H1 (cell line): Measurements from ENCODE around the gene MYPN. TPM values are rescaled to one million over a fixed set of nuclear protein-coding genes. Genes with fewer than 3 reads are reported as not detected.

Experiments
- CTCF ChIA-PET: fragments of 300-600 bp; sonication (Branson Sonifier 250); formaldehyde crosslinking; loops from one replicate; lab custom pipeline; 2021; ENCODE audit not compliant: partially characterized antibody; lab: Charles Lee
- POLR2A ChIA-PET: fragments of 300-600 bp; sonication (Branson Sonifier 250); formaldehyde crosslinking; loops from one replicate; lab custom pipeline; 2021; ENCODE audit warnings: inconsistent platforms; ENCODE audit not compliant: partially characterized antibody; lab: Charles Lee
- DNase-seq, 2 experiments: peaks; one replicate each; pipeline versions ENCODE4 v3.0.0 to v3.0.0-alpha.2; 2010 to 2022; ENCODE audit warnings: low spot score in 2 of 2, low read depth in 1 of 2, mixed read lengths in 1 of 2
- FAIRE-seq: peaks from 2 replicates; lab custom pipeline; 2011; peaks lifted over from hg19 to GRCh38; lab: Jason Lieb, UNC
- H2AFZ ChIP-seq: 2 replicates; pipeline ENCODE4 v1.8.1; 2012; ENCODE audit warnings: low read length, inconsistent platforms
- H2AK5ac ChIP-seq: 2 replicates; pipeline ENCODE4 v1.6.1; 2013; ENCODE audit warnings: low read depth, low read length
- H2BK120ac ChIP-seq: replicated peaks from 2 replicates; pipeline ENCODE3; 2013; ENCODE audit warnings: low read depth, low read length, inconsistent platforms
- H2BK12ac ChIP-seq: 2 replicates; pipeline ENCODE4 v1.6.1; 2013; ENCODE audit warnings: low read depth, low read length
- H2BK15ac ChIP-seq: 2 replicates; pipeline ENCODE4 v1.6.1; 2013; ENCODE audit warnings: low read length
- H2BK20ac ChIP-seq: 2 replicates; pipeline ENCODE4 v1.6.1; 2013; ENCODE audit warnings: low read length
- H2BK5ac ChIP-seq: 2 replicates; pipeline ENCODE4 v1.6.1; 2013; ENCODE audit warnings: low read depth, low read length
- H3K14ac ChIP-seq: 2 replicates; pipeline ENCODE4 v1.6.1; 2013; ENCODE audit warnings: inconsistent platforms; ENCODE audit not compliant: insufficient read length
- H3K18ac ChIP-seq: 2 replicates; pipeline ENCODE4 v1.6.1; 2013; ENCODE audit warnings: low read length; ENCODE audit errors: extremely low read depth
- H3K23ac ChIP-seq: 2 replicates; pipeline ENCODE4 v1.6.1; 2013; ENCODE audit warnings: inconsistent platforms; ENCODE audit not compliant: insufficient read length
- H3K23me2 ChIP-seq: 2 replicates; pipeline ENCODE4 v1.6.1; 2013; ENCODE audit warnings: low read depth, low read length
- H3K27ac ChIP-seq: 2 replicates; pipeline ENCODE4 v1.6.1; 2011; ENCODE audit warnings: low read depth, low read length, inconsistent platforms
- H3K27me3 ChIP-seq, 4 experiments: replicated peaks in 1 of 4; 1 replicate in 1 of 4; 2 replicates in 3 of 4; pipeline versions ENCODE4 v1.6.1 to v1.8.1; 2011 to 2013; ENCODE audit warnings: low read length in 3 of 4, mild to moderate bottlenecking in 3 of 4, inconsistent platforms in 2 of 4, mixed read lengths in 2 of 4, moderate library complexity in 1 of 4; ENCODE audit not compliant: control insufficient read depth in 3 of 4, insufficient read depth in 3 of 4; ENCODE audit errors: extremely low read depth in 1 of 4
- H3K36me3 ChIP-seq, 4 experiments: 2 replicates each; pipeline versions ENCODE4 v1.6.1 to v1.8.1; 2011 to 2013; ENCODE audit warnings: mild to moderate bottlenecking in 4 of 4, low read length in 3 of 4, moderate library complexity in 2 of 4, control low read depth in 1 of 4, inconsistent platforms in 1 of 4; ENCODE audit not compliant: insufficient read depth in 4 of 4, control insufficient read depth in 2 of 4
- H3K4ac ChIP-seq: replicated peaks from 2 replicates; pipeline ENCODE3; 2013; ENCODE audit warnings: low read length, low read depth, mixed read lengths, inconsistent platforms; ENCODE audit not compliant: insufficient read length
- H3K4me1 ChIP-seq, 4 experiments: replicated peaks in 1 of 4; 1 replicate in 1 of 4; 2 replicates in 3 of 4; pipeline versions ENCODE4 v1.6.1 to v1.8.1; 2011 to 2013; ENCODE audit warnings: low read length in 3 of 4, inconsistent platforms in 2 of 4, mixed read lengths in 1 of 4; ENCODE audit not compliant: insufficient read depth in 4 of 4, control insufficient read depth in 3 of 4
- H3K4me2 ChIP-seq, 2 experiments: 2 replicates each; pipeline versions ENCODE4 v1.6.1 to v1.8.1; 2011 to 2013; ENCODE audit warnings: low read depth in 2 of 2, low read length in 2 of 2, control low read depth in 1 of 2, inconsistent platforms in 1 of 2, mild to moderate bottlenecking in 1 of 2; ENCODE audit not compliant: insufficient read depth in 1 of 2
- H3K4me3 ChIP-seq, 4 experiments: fragments of 200-600, 300-600 bp in 1 of 4; sonication (generic), shearing (Covaris generic), sonication (Bioruptor Twin) in 1 of 4; 2 replicates each; pipeline versions ENCODE4 v1.5.1 to v1.8.1; 2011 to 2016; ENCODE audit warnings: low read length in 4 of 4, low read depth in 3 of 4, control low read depth in 2 of 4, inconsistent platforms in 2 of 4, mild to moderate bottlenecking in 2 of 4, mixed read lengths in 1 of 4, moderate library complexity in 1 of 4; ENCODE audit not compliant: insufficient read depth in 2 of 4; ENCODE audit errors: extremely low read depth in 1 of 4
- H3K56ac ChIP-seq: replicated peaks from 2 replicates; pipeline ENCODE3; 2013; ENCODE audit warnings: low read depth, mild to moderate bottlenecking, mixed read lengths, low read length, inconsistent platforms; ENCODE audit not compliant: insufficient read length
- H3K79me1 ChIP-seq: 2 replicates; pipeline ENCODE4 v1.6.1; 2013; ENCODE audit warnings: low read depth, low read length, control low read depth
- H3K79me2 ChIP-seq, 2 experiments: 2 replicates each; pipeline versions ENCODE4 v1.6.1 to v1.8.1; 2012 to 2013; ENCODE audit warnings: low read length in 2 of 2, mild to moderate bottlenecking in 2 of 2, inconsistent platforms in 1 of 2; ENCODE audit not compliant: insufficient read depth in 2 of 2, control insufficient read depth in 1 of 2
- H3K9ac ChIP-seq, 4 experiments: replicated peaks in 1 of 4; 1 replicate in 1 of 4; 2 replicates in 3 of 4; pipeline versions ENCODE4 v1.6.1 to v1.8.1; 2011 to 2013; ENCODE audit warnings: low read depth in 3 of 4, low read length in 3 of 4, control low read depth in 2 of 4, mild to moderate bottlenecking in 2 of 4, moderate library complexity in 2 of 4, inconsistent platforms in 1 of 4; ENCODE audit errors: extremely low read depth in 1 of 4
- H3K9me3 ChIP-seq, 2 experiments: 2 replicates each; pipeline versions ENCODE4 v1.6.1 to v1.8.1; 2012 to 2013; ENCODE audit warnings: mild to moderate bottlenecking in 2 of 2, moderate library complexity in 2 of 2, control low read depth in 1 of 2, inconsistent platforms in 1 of 2, low read depth in 1 of 2, low read length in 1 of 2, mixed read lengths in 1 of 2; ENCODE audit not compliant: insufficient read depth in 2 of 2
- H4K20me1 ChIP-seq, 2 experiments: replicated peaks in 1 of 2; 2 replicates each; pipeline versions ENCODE3 to v1.8.1; 2011 to 2013; ENCODE audit warnings: inconsistent platforms in 2 of 2, low read length in 2 of 2, mild to moderate bottlenecking in 1 of 2; ENCODE audit not compliant: insufficient read depth in 2 of 2, control insufficient read depth in 1 of 2
- H4K5ac ChIP-seq: 2 replicates; pipeline ENCODE4 v1.6.1; 2013; ENCODE audit warnings: low read length, low read depth, mixed read lengths, inconsistent platforms; ENCODE audit not compliant: insufficient read length
- H4K8ac ChIP-seq: 2 replicates; pipeline ENCODE4 v1.8.0; 2013; ENCODE audit warnings: mild to moderate bottlenecking, moderate library complexity, low read length, inconsistent platforms; ENCODE audit not compliant: insufficient read depth; ENCODE audit errors: extremely low read depth
- H4K91ac ChIP-seq: replicated peaks from 2 replicates; pipeline ENCODE3; 2013; ENCODE audit warnings: low read length, mixed read lengths, inconsistent platforms; ENCODE audit not compliant: insufficient read length
- BACH1 ChIP-seq: IDR thresholded peaks from 2 replicates; pipeline ENCODE4 v1.6.1; 2012; ENCODE audit warnings: low read length, improper control_type of control experiment
- BCL11A ChIP-seq, 2 experiments: IDR thresholded peaks; one replicate each; pipeline ENCODE4 v1.6.1; 2011; ENCODE audit warnings: low read depth in 2 of 2, low read length in 2 of 2, mild to moderate bottlenecking in 2 of 2
- CREB1 ChIP-seq: IDR thresholded peaks from 2 replicates; pipeline ENCODE4 v1.6.1; 2012; ENCODE audit warnings: inconsistent platforms
- GTF2F1 ChIP-seq: IDR thresholded peaks from 2 replicates; pipeline ENCODE4 v1.6.1; 2012; ENCODE audit warnings: low read depth, low read length, improper control_type of control experiment, borderline replicate concordance
- TCF12 ChIP-seq: IDR thresholded peaks from 2 replicates; pipeline ENCODE4 v1.6.1; 2011; ENCODE audit warnings: low read depth, mild to moderate bottlenecking, low read length
- WGBS, 2 experiments: shearing (Covaris generic) in 1 of 2; methylation state at CpG; one replicate each; pipeline versions ENCODE4 v1.1.6 to v1.1.7; 2013 to 2015; ENCODE audit warnings: low lambda C conversion rate in 2 of 2, mixed read lengths in 2 of 2, inconsistent platforms in 1 of 2, low coverage in 1 of 2, missing lambda C conversion rate in 1 of 2; ENCODE audit not compliant: insufficient replicate concordance in 2 of 2, insufficient coverage in 1 of 2, insufficient read length in 1 of 2; ENCODE audit errors: extremely low coverage in 1 of 2, missing lambda C conversion rate in 1 of 2; 5-methylcytosine and 5-hydroxymethylcytosine counted together
- polyA plus RNA-seq, 7 experiments: library from polyadenylated mRNA; depleted of rRNA in 3 of 7; stranded (reverse) in 5 of 7; unstranded in 2 of 7; fragments of >200 nt in 5 of 7; fragments of 200-250 nt in 2 of 7; gene quantifications; 1 replicate in 5 of 7; 2 replicates in 1 of 7; 4 replicates in 1 of 7; pipeline versions ENCODE4 v1.2.1 to v1.2.3, GENCODE V29; 2011 to 2013; ENCODE audit warnings: missing spikeins in 2 of 7, mixed read lengths in 2 of 7
- total RNA-seq: library from RNA; stranded (reverse); fragmentation: NEBNext Ultra II Directional; extraction: Animal tissue kit (Norgen Biotek cat#: 25700); gene quantifications from 2 replicates; pipeline ENCODE4 v1.2.1, GENCODE V29; 2021

MYPN gene
- total and polyA plus RNA-seq, 2 of the 8 experiments (the other 6 are each of a cell fraction or from before 2014, with no cell fraction given): not detected

DNA sequence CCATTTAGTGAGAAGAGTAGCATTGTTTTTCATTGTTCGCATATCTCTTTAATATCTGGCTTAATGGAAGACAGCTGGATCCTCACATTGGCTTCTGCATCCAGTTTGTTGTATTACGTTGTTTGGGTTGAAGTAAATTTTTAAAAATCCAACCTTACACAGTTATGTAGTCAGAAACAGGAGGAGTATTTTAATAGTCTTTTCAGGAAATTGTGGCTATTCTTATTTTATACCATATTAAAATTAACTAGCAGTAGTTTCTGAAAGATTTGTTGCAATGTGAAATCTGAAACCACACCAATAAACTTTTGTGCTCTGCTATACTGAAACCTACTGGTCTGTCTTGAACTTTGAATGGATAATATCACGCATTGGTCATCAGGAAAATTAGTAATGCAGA, 27.9 kb downstream of the MYPN start:
- no peak overlapping the region for H3K4me3 ChIP-seq
- H4K8ac ChIP-seq: no peak overlapping the region
- no peak overlapping the region for H3K27ac ChIP-seq
- no peak overlapping the region for H3K9ac ChIP-seq
- no peaks in the 10 kb centered on the region for H4K20me1 ChIP-seq
- POLR2A ChIA-PET: interaction anchor here (0.5 kb wide), 1 partner anchor 9 kb away, joined by 3 read pairs; no protein-coding TSS in a partner anchor
- H3K18ac ChIP-seq: no peak overlapping the region
- no peaks in the 10 kb centered on the region for H3K9me3 ChIP-seq
- no peak overlapping the region for H2AK5ac ChIP-seq
- H3K36me3 ChIP-seq: no peaks in the 10 kb centered on the region
- FAIRE-seq (no peak), DNase-seq (no peak)
- no peaks in the 10 kb centered on the region for H3K23me2 ChIP-seq
- no peak overlapping the region for H3K4me2 ChIP-seq
- H3K79me2 ChIP-seq: no peaks in the 10 kb centered on the region
- WGBS, 2 experiments: 91% methylated on average over 3 of the region's 3 CpGs; no CpG with 5 or more reads in 1 of the 2 experiments
- H3K4ac ChIP-seq: no peak overlapping the region
- no peak overlapping the region for H2AFZ ChIP-seq
- no peak overlapping the region for H4K91ac ChIP-seq
- H3K27me3 ChIP-seq: no peaks in the 10 kb centered on the region
- H4K5ac ChIP-seq: no peak overlapping the region
- CTCF ChIA-PET: interaction anchor here (1.2 kb wide), 1 partner anchor 19 kb away, joined by 3 read pairs; no protein-coding TSS in a partner anchor
- H3K79me1 ChIP-seq: no peaks in the 10 kb centered on the region
- no peak overlapping the region for H2BK5ac ChIP-seq
- H3K14ac ChIP-seq: no peak overlapping the region
- H3K23ac ChIP-seq: no peak overlapping the region
- H3K56ac ChIP-seq: no peak overlapping the region
- no peak overlapping the region for H2BK20ac ChIP-seq
- H2BK120ac ChIP-seq: no peak overlapping the region
- 0 out of 7 replicates have a peak, but pooled peaks cover 0 to 6% (median 0%) of the 10 kb centered on the region in 4 experiments for H3K4me1 ChIP-seq
- H2BK15ac ChIP-seq: no peak overlapping the region
- H2BK12ac ChIP-seq: no peak overlapping the region
- TF ChIP-seq TCF12: no peak
- TF ChIP-seq GTF2F1: no peak
- no peak for TF ChIP-seq BCL11A (IDR thresholded peaks at IDR 0.05; ENCODE audit: low read depth in 2 of 2, low read length in 2 of 2)
- TF ChIP-seq BACH1: no peak
- no peak for TF ChIP-seq CREB1
